GM21360 (cell line): ENCODE results near the gene RNU2-63P.
"Not testable (repeated sequence)": the region's sequence is repeated elsewhere in the genome, so short reads cannot be mapped to it uniquely, and the experiment has no call there.

Source experiments
- ATAC-seq: cut with Tn5 transposase; IDR thresholded peaks from one replicate; pipeline ENCODE4 v1.9.1; 2021; ENCODE audit warnings: mild to moderate bottlenecking, moderate library complexity; ENCODE audit not compliant: unreplicated experiment

RNU2-63P gene

DNA sequence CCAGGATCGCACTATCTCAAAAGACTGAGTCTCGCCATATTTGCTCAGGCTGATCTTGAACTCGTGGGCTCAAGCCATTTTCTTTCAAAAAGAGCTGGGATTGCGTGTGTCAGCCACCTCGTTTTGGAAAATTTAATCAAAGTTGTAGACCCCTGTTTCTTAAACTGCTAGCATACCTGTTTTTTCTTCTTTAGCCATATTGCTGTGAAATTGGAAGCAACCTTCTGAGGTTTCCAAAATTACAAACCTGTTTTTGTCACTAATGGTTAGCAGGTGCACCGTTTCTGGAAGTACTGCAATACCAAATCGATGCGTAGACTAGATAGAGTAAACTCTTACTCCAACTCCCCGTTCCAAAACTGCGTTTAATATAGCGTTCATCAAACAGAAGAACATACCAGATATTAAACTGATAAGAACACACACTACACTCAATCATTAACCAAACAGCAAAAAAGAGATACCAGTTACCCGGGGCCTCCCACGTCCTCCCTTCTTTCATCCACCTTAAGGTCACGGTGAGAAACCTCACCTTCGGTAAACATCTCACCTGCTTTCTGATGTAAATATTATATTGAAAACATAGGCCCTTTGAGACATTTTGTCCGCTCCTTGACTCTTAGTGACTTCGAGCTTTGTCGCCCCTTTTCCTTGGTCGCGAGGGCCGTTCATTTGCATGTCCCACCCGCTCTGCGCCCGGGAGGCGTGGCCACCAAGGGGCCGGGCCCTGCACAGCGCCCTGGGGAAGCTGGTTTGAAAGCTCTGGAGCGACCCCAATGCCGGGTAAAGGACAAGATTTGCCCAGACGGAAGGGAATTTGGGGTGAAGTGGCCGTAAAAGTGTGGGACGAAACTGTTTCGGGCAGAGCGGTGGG, at the start of gene RNU2-63P:
Gene RNU2-63P, minus strand, starts transcription at position 462 of the 874 bp plus-strand sequence.
- peak; percentile 72 for ATAC-seq

DNA sequence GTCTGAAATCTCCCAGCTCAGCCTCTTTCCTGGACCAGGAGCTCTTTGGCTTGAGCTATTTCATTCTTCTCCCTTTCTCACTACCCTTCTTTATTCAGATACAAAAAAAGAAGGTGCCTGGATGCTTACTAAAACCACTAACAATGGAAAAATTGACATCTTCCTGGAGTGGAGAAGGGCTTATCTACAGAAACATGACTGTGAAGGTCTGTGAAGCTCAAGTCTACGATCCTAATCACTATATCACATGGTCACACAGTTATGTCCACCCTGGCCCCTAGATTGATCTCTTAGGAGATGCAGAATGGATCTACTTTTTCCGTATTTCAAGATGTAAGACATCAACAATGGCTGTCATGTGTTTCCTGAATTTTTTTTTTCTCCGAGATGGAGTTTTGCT, 44.9 kb upstream of the RNU2-63P start:
- no peak for ATAC-seq

DNA sequence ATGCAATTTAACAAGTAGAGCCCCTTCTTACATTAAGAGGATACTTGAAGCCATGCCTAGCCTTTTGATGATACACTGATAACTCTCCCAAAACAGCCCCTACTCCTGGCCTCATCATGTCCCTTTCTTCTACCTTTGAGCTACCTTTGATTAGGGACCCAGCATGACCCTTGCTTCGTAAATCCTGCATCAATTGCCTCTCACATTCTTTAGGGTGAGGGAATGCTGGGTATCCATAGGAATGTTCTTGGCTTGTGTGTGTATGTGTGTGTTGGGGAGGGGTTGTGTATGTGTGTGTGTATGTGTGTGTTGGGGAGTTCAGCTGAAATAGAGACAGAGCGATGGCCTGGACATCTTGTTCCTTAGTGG, 44.5 kb upstream of the RNU2-63P start:
- ATAC-seq: no peak

DNA sequence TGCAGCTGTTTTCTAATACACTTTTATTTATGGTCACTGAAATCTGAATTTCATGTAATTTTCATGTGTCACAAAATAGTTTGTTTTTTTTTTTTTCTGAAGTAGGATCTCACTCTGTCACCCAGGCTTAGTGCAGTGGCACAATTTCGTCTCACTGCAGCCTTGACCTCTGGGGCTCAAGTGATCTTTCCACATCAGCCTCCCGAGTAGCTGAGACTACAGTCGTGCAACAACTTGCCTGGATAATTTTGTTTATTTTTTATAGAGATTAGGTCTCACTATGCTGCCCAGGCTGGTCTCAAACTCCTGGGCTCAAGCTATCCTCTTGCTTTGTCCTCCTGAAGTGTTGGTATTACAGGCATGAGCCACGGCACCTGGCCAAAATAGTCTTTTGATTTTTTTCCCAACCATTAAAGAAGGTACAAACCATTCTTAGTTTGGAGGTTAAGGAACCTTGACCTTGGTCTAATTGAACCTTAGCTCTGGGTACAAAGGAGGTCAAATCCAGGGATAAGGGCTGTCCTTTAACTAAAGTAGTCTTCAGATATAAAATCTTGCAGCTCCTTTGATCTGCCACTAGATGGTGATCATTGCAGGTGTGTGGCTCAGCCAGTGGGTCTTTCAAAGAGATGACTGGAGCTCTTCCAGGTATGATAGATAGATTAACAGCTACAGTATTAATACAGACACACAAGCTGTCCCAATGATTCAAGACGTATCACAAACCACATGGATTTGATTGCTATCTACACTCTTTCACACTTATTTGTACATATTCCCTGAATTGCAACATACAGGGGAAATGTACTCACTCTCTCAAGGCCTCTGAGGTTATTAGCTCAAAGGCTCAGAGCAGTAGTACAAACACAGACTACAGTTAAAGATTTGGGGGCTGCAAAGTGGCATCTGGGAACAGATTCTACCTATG, 43.9 kb upstream of the RNU2-63P start:
- no peak for ATAC-seq

DNA sequence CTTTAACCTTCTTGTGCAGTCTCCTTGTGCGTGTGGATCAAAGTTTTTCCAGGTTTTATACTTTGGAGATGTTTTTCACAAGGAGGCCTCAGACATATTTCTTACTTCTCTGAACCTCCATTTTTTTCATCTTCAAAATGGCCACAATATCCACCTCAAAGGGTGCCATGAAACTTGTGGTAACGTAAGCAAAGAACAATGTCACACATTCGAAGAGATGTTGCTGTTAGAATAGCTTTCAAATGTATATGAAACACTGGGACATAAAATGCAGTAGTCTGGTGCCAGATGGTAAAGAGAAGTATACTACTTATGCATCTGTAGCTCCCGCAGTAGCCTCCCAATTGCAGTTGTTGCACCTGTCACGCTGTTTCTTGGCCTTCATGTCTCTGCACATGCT, 41.8 kb upstream of the RNU2-63P start:
- ATAC-seq: no peak

DNA sequence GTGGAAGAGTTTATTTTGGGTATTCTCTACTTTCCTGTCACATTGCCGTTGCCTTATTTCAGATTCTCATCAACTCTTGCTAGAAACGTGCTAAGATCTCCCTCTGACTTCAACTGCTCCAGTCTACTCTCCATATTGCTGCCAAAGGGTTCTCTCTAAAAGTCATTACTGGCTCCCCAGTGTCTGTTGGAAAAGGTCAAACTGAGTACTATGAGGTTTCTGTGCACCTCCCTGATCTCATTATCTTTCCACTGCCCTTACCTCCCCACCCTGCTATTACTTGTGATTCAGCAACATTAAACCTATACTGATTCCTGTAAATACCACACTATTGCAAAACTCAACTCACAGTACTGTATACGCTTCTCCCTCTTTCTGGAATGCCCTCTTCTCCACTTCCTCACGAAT, 41.1 kb upstream of the RNU2-63P start:
- ATAC-seq: no peak

DNA sequence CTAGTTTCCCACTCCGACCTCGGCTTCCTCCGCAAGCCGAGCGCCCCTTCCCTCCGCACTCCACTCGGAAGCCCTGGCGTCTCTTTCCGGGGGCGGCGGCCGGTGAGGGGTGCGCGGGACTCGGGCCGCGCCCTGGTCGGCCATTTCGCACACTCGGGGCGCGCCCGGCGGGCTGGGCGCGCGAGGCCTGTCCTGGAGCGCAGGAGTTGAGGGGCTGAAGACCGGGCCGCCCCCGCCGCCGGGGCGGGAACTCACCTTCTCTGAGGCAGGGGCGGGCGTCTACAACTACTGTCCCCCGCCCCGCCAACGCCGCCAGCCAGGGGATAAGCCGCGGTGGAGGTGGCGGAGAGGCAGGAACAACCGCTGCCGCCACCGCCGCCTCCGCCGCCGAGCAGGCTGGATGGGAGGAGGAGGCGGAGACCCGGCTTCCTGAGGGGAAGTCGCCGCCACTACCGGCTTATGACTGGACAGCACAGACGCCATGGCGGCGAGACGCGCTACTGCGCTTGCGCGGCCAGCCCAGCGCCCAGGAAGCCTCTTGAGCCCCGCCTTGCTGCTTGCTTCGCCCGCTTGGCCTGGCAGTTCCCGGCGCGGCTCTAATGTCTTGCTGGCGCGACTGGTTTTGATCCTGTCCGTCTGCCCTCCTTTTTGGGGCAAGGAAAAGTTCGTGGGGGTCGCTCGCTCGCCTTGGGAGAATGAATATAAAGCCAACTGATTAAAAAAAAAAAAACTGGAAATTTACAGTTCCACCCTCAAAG, 39.2 kb upstream of the RNU2-63P start, which contains the start of gene KRCC1:
Gene KRCC1, minus strand, starts transcription at position 413 of the 758 bp plus-strand sequence. CDS start 27,220 bp downstream, outside the sequence.
- ATAC-seq: peak; percentile 95

DNA sequence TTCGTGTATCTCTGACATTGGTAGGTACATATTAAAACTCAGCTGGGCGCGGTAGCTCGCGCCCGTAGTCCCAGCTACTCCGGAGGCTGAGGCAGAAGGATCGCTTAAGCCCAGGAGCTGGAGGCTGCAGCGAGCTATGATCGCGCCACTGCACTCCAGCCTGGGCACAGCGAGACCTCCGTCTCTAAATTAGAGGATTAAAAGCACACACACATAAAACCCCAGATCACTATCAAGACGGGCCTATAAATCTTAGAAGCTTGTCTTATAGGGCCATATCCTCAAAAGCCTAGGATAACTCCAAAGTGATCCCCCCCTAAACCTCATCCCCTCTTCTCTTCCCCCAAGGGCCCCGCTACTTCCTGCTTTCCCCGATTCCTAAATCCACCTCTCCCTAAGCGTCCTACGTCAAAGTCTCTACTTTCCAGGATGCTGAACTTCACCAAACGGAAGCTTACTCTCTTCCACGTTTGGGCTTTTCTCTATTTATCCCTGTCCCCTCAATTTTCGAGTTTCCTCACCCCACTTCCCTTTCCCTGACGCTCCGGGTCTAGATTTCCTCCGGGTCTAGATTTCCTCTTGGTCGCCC, 38.5 kb upstream of the RNU2-63P start:
- ATAC-seq: no peak

DNA sequence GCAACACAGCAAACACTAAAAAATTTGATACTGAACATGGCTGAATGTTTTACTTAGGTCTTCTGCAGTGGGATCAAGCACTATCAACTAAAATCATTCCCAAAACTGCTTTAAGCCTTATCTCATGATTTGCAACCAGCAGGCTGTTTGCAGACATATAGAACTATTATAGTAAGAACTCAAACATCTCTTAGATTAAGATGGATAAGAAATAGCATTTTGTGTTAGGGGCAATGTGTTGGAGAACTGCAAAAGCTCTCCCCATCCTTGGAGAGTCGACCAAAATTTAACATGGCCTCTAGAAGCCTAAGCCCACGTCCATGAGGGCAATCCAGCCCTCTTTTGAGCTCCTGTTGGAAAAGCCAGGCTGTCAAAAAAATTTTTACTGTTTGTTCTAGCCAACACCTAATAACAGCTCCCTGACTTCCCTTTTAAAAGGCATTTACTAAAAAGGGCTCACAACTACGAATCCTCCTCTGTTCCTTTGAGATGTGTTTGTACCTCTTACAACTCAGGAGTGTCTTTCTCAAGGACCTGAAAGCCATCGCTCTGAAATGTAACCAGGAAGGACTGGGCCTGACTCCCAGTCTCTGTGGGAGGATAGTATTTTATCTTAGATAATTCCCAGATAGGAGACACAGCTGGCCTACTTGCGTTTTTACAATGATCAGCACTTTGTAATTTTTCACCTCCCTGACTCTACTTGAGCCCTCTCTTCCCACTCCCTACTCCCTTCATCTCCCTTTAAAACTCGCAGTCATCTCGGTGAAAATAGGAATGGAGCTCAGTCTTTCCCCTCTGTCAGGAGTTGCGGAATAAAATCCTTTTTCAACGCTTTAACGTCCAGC, 37.8 kb upstream of the RNU2-63P start:
- no peak for ATAC-seq

DNA sequence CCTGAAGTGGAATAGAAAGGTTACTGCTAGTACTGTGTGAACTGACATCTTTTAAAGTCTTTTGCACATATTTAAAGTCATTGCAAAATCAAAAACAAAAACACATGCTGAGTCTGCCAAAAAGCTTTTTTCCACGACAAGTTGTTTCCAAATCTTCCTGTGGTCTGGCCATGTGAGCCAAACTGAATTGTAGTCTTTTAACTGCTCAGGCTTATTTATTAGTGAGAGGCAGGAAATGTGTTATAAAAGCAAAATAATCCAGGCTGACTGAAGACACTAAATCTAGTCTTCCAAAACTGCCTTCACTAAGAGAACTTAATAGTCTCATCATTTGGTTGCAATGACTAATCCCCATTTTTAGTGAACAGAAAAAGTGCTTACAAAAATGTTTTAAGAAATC, 36.9 kb upstream of the RNU2-63P start:
- no peak for ATAC-seq

DNA sequence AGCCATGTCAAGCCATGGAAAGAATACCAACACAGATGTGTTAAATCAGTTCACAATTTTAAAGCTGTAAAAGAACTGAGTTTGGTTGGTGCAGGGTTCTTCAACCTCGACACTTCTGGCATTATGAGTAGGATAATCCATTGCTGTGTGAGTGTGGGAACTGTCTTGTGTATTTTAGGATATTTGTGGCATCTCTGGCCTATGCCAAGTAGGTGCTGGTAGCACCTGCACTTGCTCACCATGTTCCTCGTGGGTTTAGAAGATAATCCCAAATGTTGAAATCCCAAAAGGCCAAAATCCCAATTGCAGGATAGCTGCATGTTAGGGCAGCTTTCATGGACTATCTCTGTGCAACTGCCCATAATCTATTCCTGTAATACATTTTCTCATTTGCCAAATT, 35.4 kb upstream of the RNU2-63P start:
- no peak for ATAC-seq

DNA sequence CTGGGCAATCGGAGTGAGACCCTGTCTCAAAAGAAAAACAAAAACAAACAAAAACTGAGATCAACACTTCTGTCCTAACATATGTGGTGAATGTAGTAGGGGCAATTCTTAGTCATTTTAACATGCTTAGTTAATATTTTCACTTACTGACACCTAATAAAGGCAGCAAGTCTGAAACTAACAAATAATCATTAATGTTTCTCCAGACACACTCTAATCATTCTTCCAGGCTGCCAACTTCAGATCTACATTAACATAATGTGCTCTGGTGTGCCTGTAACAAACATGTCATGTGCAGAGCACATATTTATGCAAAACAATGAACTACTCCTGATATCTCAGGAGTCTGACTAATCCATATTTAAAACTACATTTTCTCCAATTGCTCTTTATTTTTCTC, 33.3 kb upstream of the RNU2-63P start:
- ATAC-seq: no peak

DNA sequence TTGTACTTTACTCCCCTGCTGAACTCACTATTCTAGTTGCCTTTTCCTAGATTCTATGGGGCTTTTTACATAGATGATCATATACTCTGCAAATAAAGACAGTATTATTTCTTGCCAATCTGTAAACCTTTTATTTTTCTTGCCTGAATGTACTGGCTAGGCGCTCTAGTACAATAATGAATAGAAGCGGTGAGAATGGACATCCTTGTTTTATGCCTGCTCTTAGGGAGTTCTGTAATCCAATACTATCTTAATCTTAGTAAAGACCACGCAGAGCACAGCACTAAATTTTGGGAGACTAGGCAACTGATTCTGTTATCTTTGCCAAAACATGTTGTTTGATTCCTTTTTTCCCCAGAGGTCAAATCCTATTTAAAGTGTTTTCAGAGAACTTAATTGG, 32.2 kb upstream of the RNU2-63P start:
- ATAC-seq: no peak

DNA sequence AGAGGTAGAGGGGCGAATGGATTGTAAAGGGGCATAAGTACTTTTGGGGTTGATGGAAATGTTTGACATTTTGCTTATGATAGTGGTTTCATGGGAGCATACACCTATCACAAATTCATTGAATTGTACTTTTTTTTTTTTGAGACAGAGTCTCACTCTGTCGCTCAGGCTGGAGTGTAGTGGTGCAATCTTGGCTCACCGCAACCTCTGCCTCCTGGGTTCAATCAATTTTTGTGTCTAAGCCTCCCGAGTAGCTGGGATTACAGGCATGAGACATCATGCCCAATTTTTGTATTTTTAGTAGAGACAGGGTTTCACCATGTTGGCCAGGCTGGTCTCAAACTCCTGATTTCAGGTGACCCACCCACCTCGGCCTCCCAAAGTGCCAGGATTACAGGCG, 29.2 kb upstream of the RNU2-63P start:
- not testable (repeated sequence) for ATAC-seq

DNA sequence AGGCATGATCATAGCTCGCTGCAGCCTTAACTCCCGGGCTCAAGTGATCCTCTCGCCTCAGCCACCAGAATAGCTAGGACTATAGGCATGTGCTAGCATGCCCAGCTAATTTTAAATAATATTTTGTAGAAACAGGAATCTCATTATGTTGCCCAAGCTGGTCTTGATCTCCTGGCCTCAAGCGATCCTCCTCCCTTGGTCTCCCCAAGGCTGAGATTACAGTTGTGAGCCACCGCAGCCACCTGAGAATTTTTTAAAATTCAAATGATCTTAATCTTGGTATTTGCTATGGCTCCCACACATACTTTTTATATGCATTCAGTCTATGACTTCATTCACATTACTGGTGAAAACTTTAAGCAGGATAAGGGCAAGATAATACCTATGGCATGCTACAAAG, 26.1 kb upstream of the RNU2-63P start:
- ATAC-seq: no peak

DNA sequence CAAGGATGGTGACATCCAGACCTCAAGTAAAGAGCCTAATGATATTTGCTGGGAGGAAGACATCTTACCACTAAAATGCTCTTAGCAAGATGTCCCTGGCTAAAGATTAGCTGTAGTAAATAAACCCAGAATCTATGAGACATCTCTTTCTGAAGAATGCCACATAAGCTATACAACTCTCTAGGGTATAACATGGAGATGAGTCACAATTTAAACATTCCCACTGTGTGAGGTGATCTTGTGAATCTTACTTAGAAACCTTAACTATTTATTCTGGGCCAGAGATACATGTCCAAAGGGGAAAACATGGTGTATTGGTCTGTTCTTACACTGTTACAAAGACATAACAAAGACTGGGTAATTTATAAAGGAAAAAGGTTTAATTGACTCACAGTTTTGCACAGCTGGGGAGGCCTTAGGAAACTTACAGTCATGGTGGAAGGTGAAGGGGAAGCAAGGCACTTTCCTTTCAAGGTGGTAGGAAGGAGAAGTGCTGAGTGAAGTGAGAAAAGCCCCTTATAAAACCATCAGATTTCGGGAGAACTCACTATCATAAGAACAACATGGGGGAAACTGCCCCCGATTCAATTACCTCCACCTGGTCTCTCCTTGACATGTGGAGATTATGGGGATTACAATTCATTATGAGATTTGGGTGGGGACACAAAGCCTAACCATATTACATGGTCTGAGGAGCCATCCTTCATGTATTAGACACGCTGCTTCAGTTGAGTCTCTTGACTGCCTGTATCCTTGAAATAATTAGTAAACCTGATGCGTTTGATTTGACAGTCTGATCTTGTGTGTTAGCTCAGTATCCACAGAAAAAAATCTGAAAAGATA, 22.1 kb upstream of the RNU2-63P start:
- ATAC-seq: no peak

DNA sequence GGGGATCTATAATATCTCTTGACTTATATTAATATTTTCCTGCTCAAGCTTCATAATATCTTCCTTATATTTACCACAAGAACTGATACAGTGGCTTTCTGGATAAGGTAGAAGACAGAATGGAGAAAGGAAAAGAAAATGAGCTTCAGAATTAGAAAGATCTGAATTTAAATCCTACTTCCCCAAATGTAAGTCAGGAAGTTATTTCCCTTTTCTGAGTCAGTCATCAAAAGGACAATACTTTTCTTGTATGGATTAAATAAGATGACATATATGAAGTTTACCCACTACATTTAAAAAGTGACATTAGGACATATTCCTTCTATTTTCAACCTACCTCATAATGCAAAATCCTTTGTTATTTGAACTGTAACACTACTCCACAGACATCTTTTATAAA, 20.3 kb upstream of the RNU2-63P start:
- no peak for ATAC-seq

DNA sequence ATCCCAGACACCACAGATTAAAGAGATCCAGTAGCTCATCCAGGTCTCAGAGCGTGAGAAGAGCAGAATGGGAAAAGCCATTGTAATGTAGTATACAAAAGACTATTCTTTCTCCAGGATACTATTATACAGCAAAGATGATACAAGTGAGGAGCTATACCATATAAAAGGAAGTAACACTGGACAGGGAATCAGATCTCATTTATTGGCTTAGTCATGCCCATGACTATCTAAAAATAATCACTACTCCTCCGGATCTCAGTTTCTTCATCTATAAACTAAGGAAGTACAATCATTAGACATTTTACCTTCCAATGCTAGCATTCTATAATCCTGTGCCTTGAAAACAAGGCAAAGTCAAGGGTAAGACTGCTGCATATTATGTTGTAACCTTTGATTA, 19.8 kb upstream of the RNU2-63P start:
- ATAC-seq: no peak
